HG03575 (cell line): Measurements from ENCODE around the gene ANKRD35.
A peak's percentile ranks its signal among the peaks of the same experiment; 100 is the strongest.
"Not testable (repeated sequence)": the region's sequence is repeated elsewhere in the genome, so short reads cannot be mapped to it uniquely, and the experiment has no call there.

ENCODE experiments used
- ATAC-seq: cut with Tn5 transposase; IDR thresholded peaks from one replicate; pipeline ENCODE4 v1.9.1; 2021; ENCODE audit not compliant: unreplicated experiment, insufficient number of reproducible peaks, low FRiP score; ENCODE audit errors: extremely low read depth

The ANKRD35 gene

DNA sequence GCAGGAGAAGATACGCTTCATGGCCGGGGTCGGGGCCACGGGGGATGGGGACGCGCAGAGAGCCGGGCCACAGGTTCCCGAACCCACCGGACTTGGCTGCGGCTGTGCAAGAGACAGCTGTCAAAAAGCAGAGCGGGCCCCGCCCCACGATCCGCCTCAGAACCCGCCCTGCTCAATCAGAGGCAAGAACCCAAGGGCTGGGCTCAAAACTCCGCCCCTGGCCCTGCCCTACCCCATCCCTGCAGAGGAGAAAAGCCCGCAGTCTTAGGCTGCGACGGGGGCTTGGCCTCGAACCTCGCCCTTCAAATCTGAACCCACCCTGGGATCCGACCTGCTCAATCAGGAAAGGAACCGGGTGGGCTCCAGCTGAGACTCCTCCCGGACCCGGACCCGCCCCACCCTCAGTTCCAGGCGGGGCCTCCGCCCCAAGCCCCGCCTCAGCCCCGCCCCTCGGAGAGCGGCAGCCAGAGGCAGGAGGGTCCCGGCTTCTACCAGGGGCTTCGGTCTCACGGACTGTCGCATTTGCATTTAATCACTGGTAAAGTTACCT is at the start of gene ANKRD35:
Gene ANKRD35 (minus strand): TSS at position 129 of the 550 bp plus-strand sequence. CDS start 108 bp downstream, at position 21.
- ATAC-seq: peak; percentile 83

GRCh38 chr1:145932522-145933009 is 46.9 kb upstream of the ANKRD35 start:
- ATAC-seq: not testable (repeated sequence)

- no peak for ATAC-seq
Measured at GRCh38 chr1:145927916-145928643, 42.4 kb upstream of the ANKRD35 start.

GRCh38 chr1:145927063-145927886 is 41.6 kb upstream of the ANKRD35 start, which contains the start of gene RBM8A:
TSS of gene RBM8A (minus strand) at chr1:145927484. CDS start at chr1:145927426, 58 bp downstream.
- peak; percentile 85 for ATAC-seq

- ATAC-seq: no peak
Measured at GRCh38 chr1:145926686-145927062, 41.0 kb upstream of the ANKRD35 start.

GRCh38 chr1:145922266-145922665 is 36.6 kb upstream of the ANKRD35 start:
- no peak for ATAC-seq

GRCh38 chr1:145920297-145920696 is 34.6 kb upstream of the ANKRD35 start:
- not testable (repeated sequence) for ATAC-seq

DNA sequence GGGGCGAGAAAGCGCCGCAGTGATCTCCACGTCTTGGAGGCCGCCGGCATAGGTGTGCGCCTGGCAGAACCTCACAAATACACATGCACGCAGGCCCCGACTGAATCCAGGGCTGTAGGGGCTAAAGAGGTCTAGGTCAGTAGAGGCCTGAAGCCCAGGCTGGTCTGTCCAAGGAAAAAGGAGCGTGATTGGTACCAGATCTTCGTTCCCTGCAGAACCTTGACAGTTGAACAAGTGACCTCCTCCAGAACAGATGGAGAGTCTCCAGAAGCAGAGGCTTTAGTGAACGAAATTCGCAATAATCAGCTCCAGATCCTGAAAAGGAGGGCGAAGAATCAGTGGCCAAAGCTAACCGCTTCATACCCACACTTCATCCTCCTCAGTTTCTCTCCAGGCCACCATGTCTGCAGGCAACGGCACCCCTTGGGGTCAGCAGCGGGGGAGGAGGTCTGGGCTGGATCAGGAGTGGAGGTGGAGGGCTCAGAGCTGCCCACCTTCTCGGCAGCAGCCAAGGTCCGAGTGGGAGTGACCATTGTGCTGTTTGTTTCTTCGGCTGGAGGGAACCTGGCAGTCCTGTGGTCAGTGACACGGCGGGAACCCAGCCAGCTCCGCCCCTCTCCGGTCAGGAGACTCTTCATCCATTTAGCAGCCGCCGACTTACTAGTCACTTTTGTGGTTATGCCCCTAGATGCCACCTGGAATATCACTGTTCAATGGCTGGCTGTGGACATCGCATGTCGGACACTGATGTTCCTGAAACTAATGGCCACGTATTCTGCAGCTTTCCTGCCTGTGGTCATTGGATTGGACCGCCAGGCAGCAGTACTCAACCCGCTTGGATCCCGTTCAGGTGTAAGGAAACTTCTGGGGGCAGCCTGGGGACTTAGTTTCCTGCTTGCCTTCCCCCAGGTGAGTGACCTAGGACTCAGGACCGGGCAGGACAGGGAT is 33.6 kb upstream of the ANKRD35 start:
- ATAC-seq: no peak

GRCh38 chr1:145918144-145918991 is 32.7 kb upstream of the ANKRD35 start, which contains the start of gene PEX11B:
TSS of gene PEX11B (minus strand) at chr1:145918717. CDS start at chr1:145918688, 29 bp downstream.
- peak; percentile 55 for ATAC-seq

DNA sequence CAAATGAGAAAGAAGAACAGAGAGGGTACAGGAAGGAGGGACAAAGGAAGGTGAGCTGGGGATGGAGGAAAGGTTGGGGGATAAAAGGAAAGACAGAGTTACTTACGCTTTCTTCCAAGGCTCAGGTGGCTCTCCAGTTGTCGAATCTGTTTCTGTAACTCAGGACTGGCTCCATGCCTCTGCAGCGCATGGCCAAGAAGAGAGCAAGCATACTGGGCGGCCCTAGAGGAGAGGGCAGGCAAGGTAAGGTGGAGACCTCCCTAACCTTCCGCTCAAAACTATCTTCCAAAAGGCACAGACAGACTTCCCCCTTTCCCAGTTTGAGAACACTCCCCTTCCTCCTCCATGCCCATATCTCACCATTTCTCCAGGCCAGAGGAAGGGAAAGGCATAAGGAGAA is 31.9 kb upstream of the ANKRD35 start:
- ATAC-seq: no peak

DNA sequence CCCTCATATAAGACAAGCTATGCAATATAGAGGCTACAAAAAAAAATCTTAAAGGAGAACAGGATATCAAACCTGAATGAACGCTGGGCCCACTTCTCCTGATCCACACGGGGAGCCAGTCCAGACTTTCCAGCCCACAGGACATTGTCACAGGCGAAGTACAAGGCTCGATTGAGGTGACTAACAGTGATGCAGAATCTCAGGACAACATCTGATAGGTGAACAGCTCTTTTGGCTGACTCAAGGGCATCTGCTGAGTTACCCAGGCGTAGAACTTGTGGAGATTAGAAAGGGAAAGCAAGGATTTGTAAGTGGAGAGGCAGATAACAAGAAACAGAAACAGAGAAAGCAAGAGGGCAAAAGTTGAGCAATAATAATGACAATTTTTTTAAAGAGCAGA is 31.1 kb upstream of the ANKRD35 start:
- no peak for ATAC-seq

DNA sequence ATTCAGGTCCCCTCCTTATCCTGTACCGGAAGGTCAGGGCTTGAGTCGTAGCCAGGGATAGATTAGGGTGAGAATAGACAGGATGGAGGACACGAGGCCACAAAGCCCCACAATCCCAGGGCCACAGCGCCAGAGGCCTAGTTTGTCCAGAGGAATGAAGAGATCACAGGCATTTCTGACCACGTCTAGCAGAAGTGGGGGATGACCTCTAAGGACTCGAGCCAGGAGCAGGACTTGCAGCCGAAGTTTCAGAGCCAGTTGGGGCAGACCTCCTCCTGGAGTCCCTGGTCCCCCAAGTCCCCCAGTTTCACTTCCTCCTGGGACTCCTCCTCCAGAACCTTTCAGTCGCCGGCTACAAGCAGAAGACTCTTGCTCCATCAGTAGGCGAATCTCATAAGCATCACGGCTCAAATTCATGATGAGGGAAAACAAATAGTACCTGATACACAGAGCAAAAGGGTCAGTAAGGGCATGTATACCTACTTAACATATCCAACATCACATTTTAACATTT is 26.5 kb upstream of the ANKRD35 start:
- ATAC-seq: no peak

DNA sequence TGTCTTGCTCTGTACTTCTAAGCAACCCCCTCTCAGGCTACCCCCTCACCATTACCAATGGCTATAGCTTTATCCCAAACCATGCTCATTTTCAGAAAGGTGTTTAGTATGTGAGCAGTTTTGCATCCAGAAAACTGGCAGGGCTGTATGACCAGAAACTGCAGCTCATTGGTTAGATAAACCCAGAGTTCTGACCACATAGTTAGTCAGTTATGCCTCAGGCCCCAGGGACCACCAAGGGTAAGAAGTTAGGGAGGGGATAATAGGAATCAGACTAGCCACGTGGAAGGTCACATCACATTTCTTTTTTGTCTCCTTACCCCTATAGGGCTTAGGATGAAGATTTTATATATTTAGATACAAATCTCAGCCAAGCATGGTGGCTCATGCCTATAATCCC is 23.0 kb upstream of the ANKRD35 start:
- ATAC-seq: no peak

DNA sequence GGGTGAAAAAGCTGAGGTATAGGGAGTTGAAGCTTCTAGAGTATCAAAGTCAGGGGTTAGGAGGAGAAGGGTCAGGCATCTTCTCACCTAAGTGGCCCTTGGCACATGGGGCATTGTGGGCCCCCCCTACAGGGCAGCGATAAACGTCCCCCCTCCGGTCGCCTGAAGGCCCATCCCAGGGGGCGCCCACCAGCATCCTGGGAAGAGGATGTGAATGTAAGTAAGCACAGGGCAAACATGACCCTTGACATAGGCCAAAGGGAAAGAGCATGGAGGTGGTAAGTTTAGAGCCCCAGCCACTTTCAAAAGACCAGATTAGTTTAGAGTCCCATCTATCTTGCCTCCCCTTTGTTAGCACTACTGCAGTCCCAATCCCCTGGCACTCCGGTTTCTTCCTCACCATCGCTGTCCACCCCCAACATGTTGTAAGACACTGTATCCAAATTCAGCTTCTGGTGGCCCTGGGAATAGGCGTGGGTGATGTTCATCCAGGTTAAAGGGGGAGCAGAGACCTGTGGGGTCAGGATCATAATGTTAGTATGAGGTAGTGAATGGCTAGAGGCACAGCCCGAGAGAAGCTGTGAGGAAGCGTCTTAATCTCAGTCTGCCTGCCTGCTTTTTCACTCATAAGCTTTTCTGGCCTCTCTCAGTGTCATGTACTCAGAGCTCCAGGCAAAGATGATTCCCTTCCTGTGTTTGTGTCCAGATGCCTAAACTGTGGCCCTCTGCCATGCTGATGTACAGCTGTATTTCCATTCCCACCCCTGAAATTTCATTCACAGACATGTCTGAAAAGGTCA is 21.5 kb upstream of the ANKRD35 start:
- no peak for ATAC-seq

DNA sequence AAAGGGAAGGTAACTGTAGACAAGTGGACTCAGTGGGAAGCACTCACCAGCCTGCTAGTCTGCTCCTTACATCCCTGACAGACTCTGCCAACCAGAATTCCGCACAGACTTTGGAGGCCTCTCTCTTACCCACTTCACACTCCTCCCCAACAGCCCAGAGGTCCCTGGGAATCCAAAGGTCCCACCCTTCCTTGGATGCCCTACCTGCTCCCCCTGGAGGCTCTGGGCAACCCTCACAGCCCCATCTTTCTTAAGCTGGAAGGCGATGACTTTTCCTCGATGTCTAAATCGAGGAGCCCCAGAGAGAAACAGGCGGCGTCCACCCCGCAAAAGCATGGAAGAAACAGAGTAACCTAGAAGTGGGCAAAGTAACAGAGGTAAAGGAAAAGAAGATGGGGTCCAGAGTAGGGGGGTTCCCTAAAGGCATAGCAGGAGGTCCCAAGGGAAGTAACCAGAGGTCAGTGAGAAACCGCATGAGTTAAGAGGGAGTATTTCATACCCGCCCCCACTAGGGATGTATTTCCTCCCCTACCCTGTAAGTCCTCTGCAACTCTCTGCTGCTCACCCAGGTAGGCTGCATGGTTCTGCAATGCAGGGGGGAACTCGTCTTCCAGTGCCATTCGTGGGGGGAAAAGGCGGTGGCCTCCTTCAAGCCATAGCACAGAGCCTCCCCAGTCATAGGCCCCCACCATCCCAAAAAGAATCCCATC is 15.8 kb upstream of the ANKRD35 start:
- ATAC-seq: no peak

DNA sequence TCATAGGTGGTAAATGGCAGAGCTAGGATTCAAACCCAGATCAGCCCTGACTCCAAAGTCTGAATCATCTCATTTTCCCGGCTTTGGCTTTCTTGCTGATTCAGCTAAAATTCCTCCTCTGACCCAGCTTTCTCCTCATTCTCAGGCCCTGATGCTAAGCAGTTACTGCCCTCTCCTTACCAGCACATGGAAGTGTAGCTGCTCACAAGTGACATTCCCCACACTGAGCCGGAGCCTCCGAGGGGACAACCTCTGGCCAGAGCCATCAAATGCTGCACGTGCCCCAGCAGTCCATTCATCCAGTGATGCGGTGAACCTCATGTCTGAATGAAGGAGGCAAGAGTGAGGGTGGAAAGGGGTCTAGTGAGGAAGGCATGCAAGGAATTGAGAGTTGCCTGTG is 13.1 kb upstream of the ANKRD35 start:
- ATAC-seq: no peak
